Loucy (cell line): ENCODE measurements around the gene KCTD18.

ENCODE experiments used
- H2AFZ ChIP-seq: fragments of 200-600 bp; sonication (generic); 2 replicates; pipeline ENCODE4 v1.6.0; 2016; ENCODE audit warnings: antibody characterized with exemption, mild to moderate bottlenecking, low read length, moderate library complexity
- H3F3A ChIP-seq: fragments of 200-600 bp; 2 replicates; pipeline ENCODE4 v1.6.0; 2016; ENCODE audit warnings: antibody characterized with exemption, low read depth, mild to moderate bottlenecking
- H3K27me3 ChIP-seq: fragments of 200-600 bp; sonication (generic); 2 replicates; pipeline ENCODE4 v1.6.1; 2014; ENCODE audit warnings: low read length, mild to moderate bottlenecking; ENCODE audit not compliant: insufficient read depth, poor library complexity, severe bottlenecking
- H3K36me3 ChIP-seq: fragments of 200-600 bp; sonication (generic); 2 replicates; pipeline ENCODE4 v1.6.1; 2016; ENCODE audit warnings: low read length; ENCODE audit not compliant: insufficient read depth
- H3K4me1 ChIP-seq: fragments of 200-600 bp; sonication (generic); 2 replicates; pipeline ENCODE4 v1.5.1; 2014; ENCODE audit warnings: low read length, mild to moderate bottlenecking; ENCODE audit not compliant: insufficient read depth, poor library complexity, severe bottlenecking
- H3K4me2 ChIP-seq: fragments of 200-600 bp; sonication (generic); 2 replicates; pipeline ENCODE4 v1.6.0; 2014; ENCODE audit warnings: antibody characterized with exemption, low read length, low read depth, mild to moderate bottlenecking; ENCODE audit not compliant: poor library complexity, severe bottlenecking
- H3K4me3 ChIP-seq: fragments of 200-600 bp; sonication (generic); 2 replicates; pipeline ENCODE4 v1.5.1; 2014; ENCODE audit warnings: low read length, mild to moderate bottlenecking, mixed read lengths; ENCODE audit not compliant: poor library complexity, severe bottlenecking
- H3K79me2 ChIP-seq: fragments of 200-600 bp; sonication (generic); 2 replicates; pipeline ENCODE4 v1.6.1; 2014; ENCODE audit warnings: low read length; ENCODE audit not compliant: insufficient read depth
- H3K9ac ChIP-seq: fragments of 200-600 bp; sonication (generic); 2 replicates; pipeline ENCODE4 v1.6.0; 2014; ENCODE audit warnings: mild to moderate bottlenecking, low read depth, low read length, moderate library complexity; ENCODE audit not compliant: poor library complexity, severe bottlenecking
- H3K9me2 ChIP-seq: fragments of 200-600 bp; sonication (generic); replicated peaks from 2 replicates; pipeline ENCODE4 v1.6.1; 2016; ENCODE audit warnings: low read depth, low read length, mixed read lengths
- H3K9me3 ChIP-seq: fragments of 200-600 bp; sonication (generic); 2 replicates; pipeline ENCODE4 v1.6.1; 2014; ENCODE audit warnings: mild to moderate bottlenecking, antibody characterized with exemption, low read length, low read depth; ENCODE audit not compliant: insufficient read depth
- H4K20me1 ChIP-seq: fragments of 200-600 bp; sonication (generic); 2 replicates; pipeline ENCODE4 v1.6.0; 2014; ENCODE audit warnings: antibody characterized with exemption, low read length, mild to moderate bottlenecking; ENCODE audit not compliant: insufficient read depth, poor library complexity, severe bottlenecking
- CTCF ChIP-seq: fragments of 200-600 bp; sonication (generic); conservative IDR thresholded peaks from 2 replicates; pipeline ENCODE4 v1.5.1; 2014; ENCODE audit warnings: mild to moderate bottlenecking, antibody characterized with exemption, low read length
- EZH2phosphoT487 ChIP-seq: fragments of 200-600 bp; IDR thresholded peaks from 2 replicates; pipeline ENCODE4 v1.6.1; 2018; ENCODE audit warnings: antibody characterized with exemption, mild to moderate bottlenecking, moderate library complexity, borderline replicate concordance

The KCTD18 gene

GRCh38 chr2:200463452-200463851 is 46.4 kb downstream of the KCTD18 start:
- Histone ChIP-seq H3K36me3 (no peaks in the 10 kb centered on the region), H2AFZ (no peak overlapping the region), H3K79me2 (no peaks in the 10 kb centered on the region)

GRCh38 chr2:200461846-200462710 is 47.8 kb downstream of the KCTD18 start:
- Histone ChIP-seq H3K9me2 (no peaks in the 10 kb centered on the region), H3K36me3 (no peaks in the 10 kb centered on the region), H3K4me1 (peaks cover 13% of the 10 kb centered on the region), H3F3A (no peaks in the 10 kb centered on the region), H3K27me3 (no peaks in the 10 kb centered on the region), H2AFZ (no peak overlapping the region), H3K4me3 (no peak overlapping the region), H3K79me2 (no peaks in the 10 kb centered on the region), H4K20me1 (no peaks in the 10 kb centered on the region), H3K9ac (no peak overlapping the region), H3K4me2 (no peak overlapping the region), H3K9me3 (no peaks in the 10 kb centered on the region)
- TF ChIP-seq EZH2phosphoT487 (no peak), CTCF (no peak)

More at GRCh38 chr2:200463452-200463851, 46.4 kb downstream of the KCTD18 start:
- H3K4me1 ChIP-seq, result peaks cover 23% of the 10 kb centered on the region
- no peak overlapping the region for H3K4me2 ChIP-seq
- H3K9me2 ChIP-seq, result no peaks in the 10 kb centered on the region
- TF ChIP-seq CTCF (no peak), EZH2phosphoT487 (no peak)
- no peak overlapping the region for H3K9ac ChIP-seq
- H3K4me3 ChIP-seq, result no peak overlapping the region
- no peaks in the 10 kb centered on the region for H3K27me3 ChIP-seq
- no peaks in the 10 kb centered on the region for H3K9me3 ChIP-seq
- H4K20me1 ChIP-seq, result no peaks in the 10 kb centered on the region
- H3F3A ChIP-seq, result no peaks in the 10 kb centered on the region

GRCh38 chr2:200459101-200459500 is 50.8 kb downstream of the KCTD18 start:
- Histone ChIP-seq H3K9me3 (no peaks in the 10 kb centered on the region), H3K9ac (no peak overlapping the region), H2AFZ (no peak overlapping the region), H3K4me2 (no peak overlapping the region), H3K4me3 (no peak overlapping the region), H3K36me3 (no peaks in the 10 kb centered on the region), H3K27me3 (no peaks in the 10 kb centered on the region), H3K4me1 (peaks cover 3% of the 10 kb centered on the region), H3K9me2 (no peaks in the 10 kb centered on the region), H3F3A (no peaks in the 10 kb centered on the region), H3K79me2 (no peaks in the 10 kb centered on the region), H4K20me1 (no peaks in the 10 kb centered on the region)
- TF ChIP-seq CTCF (no peak), EZH2phosphoT487 (no peak)
